M059J (cell line): ENCODE data around the gene CCNQ. TPM values are rescaled to one million over a fixed set of nuclear protein-coding genes. Genes with fewer than 3 reads are reported as not detected.

Experiments used
- DNase-seq: peaks from one replicate; pipeline ENCODE4 v3.0.0-alpha.2; 2012; ENCODE audit warnings: low read depth
- total RNA-seq: library from RNA; depleted of rRNA; stranded (reverse); fragments of >200 nt; shearing (Covaris generic); gene quantifications from 2 replicates; pipeline ENCODE4 v1.2.3, GENCODE V29; 2014

Gene CCNQ
- total RNA-seq, 1 experiment from 2014 or later = 52.7 TPM

DNA sequence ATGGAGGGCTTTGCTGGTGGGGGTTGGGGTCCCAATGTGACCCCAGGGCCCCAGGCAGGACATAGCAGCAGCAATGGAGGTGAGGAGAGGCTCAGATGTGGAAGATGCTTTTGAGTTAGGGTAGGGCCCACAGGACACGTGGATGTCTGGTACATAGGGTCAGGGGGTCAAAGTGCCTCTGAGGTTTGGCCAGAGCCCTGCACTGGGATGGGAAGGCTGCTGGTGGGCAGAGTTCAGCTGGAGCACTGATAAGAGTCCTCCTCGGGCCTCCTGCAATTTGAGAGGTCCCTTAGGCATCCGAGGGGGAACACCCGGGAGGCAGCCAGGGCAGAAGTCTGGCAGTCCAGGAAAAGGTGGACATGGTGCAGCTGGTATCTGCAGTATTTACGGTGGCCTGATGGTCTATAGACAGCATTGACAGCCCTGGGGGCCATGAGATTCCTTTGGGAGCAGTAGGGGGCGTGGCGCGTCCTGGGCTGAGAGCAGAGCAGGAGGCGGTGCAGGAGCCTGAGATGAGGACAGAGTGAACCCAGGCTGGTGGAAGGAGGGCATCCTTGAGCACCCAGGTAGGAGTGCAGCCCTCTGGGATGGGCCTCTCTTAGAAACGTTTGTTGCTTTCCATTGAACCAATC is 22.6 kb downstream of the CCNQ start:
- no peak for DNase-seq

- peak; percentile 15 for DNase-seq
Measured at GRCh38 chrX:153573984-153574383, 25.0 kb downstream of the CCNQ start.

- DNase-seq = no peak
Measured at GRCh38 chrX:153572601-153573000, 26.3 kb downstream of the CCNQ start.

GRCh38 chrX:153571534-153571908 is 27.4 kb downstream of the CCNQ start:
- DNase-seq = no peak

- no peak for DNase-seq
Measured at GRCh38 chrX:153569475-153569874, 29.5 kb downstream of the CCNQ start.

- DNase-seq = no peak
Measured at GRCh38 chrX:153568451-153569011, 30.4 kb downstream of the CCNQ start.

DNA sequence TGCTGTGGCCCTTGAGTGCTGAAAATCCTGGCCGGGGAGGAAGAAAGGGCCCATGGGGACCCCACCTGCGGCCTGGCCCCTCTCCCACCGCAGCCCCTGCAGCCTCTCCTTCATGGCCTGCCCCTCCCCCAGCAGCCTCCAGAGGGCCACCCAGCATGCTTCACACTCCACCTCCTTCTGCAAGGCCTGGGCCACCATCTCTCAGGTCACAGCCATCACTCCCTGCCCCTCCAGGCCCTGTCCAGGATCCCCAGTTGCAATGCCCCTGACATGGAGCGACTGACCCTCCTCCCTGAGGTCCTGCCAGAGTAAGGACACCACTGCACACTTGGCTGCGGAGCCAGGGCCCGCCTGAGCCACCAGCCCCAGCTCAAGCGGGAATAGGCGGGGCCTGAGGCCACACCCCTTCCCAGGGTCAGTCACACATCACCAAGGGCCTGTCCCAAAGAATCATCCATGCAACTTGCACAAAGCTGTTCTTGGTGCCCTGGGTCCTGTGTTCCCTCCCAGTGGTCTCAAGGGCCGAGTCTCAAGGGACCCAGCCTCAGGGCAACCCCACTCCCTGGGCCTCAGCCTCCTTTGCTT is 32.9 kb downstream of the CCNQ start:
- no peak for DNase-seq

- DNase-seq = no peak
Measured at GRCh38 chrX:153564047-153564606, 34.8 kb downstream of the CCNQ start.

- no peak for DNase-seq
Measured at GRCh38 chrX:153562546-153562945, 36.4 kb downstream of the CCNQ start.

GRCh38 chrX:153561337-153561736 is 37.6 kb downstream of the CCNQ start:
- DNase-seq = no peak

- no peak for DNase-seq
Measured at GRCh38 chrX:153560466-153560865, 38.5 kb downstream of the CCNQ start.

GRCh38 chrX:153560000-153560399 is 38.9 kb downstream of the CCNQ start:
- no peak for DNase-seq

- DNase-seq = peak; percentile 7
Measured at GRCh38 chrX:153557618-153558355, 41.2 kb downstream of the CCNQ start.

GRCh38 chrX:153556767-153557166 is 42.2 kb downstream of the CCNQ start:
- no peak for DNase-seq

DNA sequence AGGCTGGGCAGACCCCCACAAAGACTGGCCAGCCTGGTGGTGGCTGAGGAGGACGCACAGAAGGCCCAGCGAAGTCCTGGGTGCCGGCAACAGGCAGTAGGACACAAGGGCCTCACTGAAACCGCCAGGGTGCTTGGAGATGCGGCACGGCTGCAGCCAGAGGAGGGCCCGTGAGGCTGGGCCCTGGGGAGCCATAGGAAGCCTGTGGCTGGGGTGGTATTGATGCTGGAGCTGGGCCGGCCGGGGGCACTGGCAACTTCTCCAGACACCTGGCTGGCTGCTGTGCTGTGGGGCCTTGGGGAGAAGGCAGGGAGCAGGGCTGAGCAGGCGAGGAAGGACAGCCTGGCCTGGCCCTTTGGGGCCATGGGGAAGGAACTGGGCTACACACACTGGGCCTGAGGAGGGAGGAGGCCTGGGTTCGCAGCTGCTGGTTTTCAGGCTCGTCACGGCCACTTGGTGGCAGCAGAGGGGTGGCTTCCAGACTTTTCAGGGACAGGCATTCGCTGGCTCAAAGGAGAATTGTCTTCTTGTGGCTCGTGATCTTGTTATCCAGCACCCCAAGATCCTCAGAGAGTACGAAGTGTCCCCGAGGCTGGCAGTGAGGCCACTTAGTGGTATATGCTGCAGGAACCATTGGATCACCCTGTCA is 44.3 kb downstream of the CCNQ start:
- DNase-seq = peak; percentile 67

DNA sequence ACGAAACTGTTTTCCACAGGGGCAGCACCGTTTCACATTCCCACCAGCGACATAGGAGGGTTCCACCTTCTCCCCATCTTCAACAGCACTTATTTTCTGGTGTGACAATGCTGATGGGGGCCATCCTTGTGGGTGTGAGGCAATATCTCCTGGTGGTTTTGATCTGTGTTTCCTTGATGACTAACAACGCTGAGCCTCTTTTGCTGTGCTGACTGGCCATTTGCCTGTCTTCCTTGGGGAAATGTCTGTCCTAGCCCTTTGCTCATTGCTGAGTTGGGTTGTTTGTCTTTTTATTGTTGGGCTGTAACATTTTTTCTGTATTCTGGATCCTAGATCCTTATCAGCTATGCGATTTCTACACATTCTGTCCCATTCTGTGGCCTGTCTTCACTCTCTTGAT is 47.8 kb downstream of the CCNQ start:
- DNase-seq = peak; percentile 36

- DNase-seq = no peak
Measured at GRCh38 chrX:153549807-153550206, 49.1 kb downstream of the CCNQ start.

DNA sequence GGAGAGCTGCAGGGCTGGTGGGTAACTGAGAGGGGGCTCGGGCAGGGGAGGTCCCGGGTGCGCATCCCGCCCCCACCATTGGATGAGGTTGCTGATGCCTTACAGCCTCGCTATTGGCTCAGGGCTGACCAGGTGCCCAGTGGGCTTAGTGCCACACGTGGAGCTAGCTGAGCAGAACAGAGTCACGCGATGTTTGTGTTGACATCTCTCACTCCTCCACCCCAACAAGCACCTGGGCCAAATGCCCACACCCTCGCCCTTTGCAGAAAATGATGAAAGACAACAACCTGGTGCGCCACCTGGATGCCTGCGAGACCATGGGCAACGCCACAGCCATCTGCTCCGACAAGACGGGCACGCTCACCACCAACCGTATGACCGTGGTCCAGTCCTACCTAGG is 49.7 kb downstream of the CCNQ start:
- DNase-seq = no peak

DNA sequence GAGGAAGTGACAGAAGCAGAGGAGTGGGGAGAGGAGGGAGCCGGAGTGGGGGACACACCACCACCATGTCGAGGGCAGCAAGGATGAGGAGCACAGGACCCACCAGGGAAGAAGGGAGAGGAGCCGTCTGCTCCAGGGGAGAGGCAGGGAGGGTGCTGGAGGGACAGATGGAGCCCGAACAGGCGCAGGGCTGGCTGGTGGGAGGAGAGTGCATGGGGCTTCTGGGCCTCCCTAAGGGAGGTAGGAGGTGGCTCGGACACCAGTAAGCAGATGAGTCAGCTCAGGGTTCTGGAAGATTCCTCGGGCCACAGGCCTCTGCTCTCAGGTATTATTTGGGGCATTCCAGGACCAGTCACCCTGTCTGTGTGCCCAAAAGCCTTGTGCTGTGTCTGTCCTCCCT is 51.7 kb downstream of the CCNQ start:
- no peak for DNase-seq

GRCh38 chrX:153546386-153546785 is 52.6 kb downstream of the CCNQ start:
- DNase-seq = no peak

GRCh38 chrX:153544727-153545126 is 54.2 kb downstream of the CCNQ start:
- DNase-seq = no peak

- no peak for DNase-seq
Measured at GRCh38 chrX:153539979-153540358, 59.0 kb downstream of the CCNQ start.
